SU-DHL-6 (cell line): ENCODE data around the gene HSPB2.

Experiments
- H2AFZ ChIP-seq: fragments of 200-600 bp; sonication (generic); 2 replicates; pipeline ENCODE4 v1.6.1; 2014; ENCODE audit warnings: low read depth, mild to moderate bottlenecking, moderate library complexity, mixed read lengths, antibody characterized with exemption, low read length; ENCODE audit not compliant: severe bottlenecking
- H3F3A ChIP-seq: fragments of 200-600 bp; shearing (Covaris generic); 2 replicates; pipeline ENCODE4 v1.6.0; 2016; ENCODE audit warnings: antibody characterized with exemption, mild to moderate bottlenecking; ENCODE audit not compliant: insufficient read depth
- H3K27ac ChIP-seq: fragments of 200-600 bp; sonication (generic); 2 replicates; pipeline ENCODE4 v1.5.1; 2016; ENCODE audit warnings: low read depth, mild to moderate bottlenecking, low read length, moderate library complexity, mixed read lengths
- H3K27me3 ChIP-seq: fragments of 200-600 bp; sonication (generic), shearing (Covaris generic); 2 replicates; pipeline ENCODE4 v1.6.0; 2014; ENCODE audit warnings: mild to moderate bottlenecking, low read length
- H3K36me3 ChIP-seq: fragments of 200-600 bp; sonication (generic); 2 replicates; pipeline ENCODE4 v1.6.1; 2014; ENCODE audit warnings: mild to moderate bottlenecking, low read length, mixed read lengths
- H3K4me2 ChIP-seq: fragments of 300-600, 200-600 bp; shearing (Covaris generic), sonication (generic); 2 replicates; pipeline ENCODE4 v1.6.0; 2014; ENCODE audit warnings: low read length, low read depth, mild to moderate bottlenecking; ENCODE audit not compliant: poor library complexity, severe bottlenecking
- H3K4me3 ChIP-seq: fragments of 200-600 bp; sonication (generic); 2 replicates; pipeline ENCODE4 v1.5.1; 2014; ENCODE audit warnings: antibody characterized with exemption, low read length, mild to moderate bottlenecking, mixed read lengths; ENCODE audit not compliant: insufficient read depth, poor library complexity, severe bottlenecking
- H3K79me2 ChIP-seq: fragments of 200-600 bp; sonication (generic); 2 replicates; pipeline ENCODE4 v1.6.1; 2014; ENCODE audit warnings: mild to moderate bottlenecking, low read length, moderate library complexity; ENCODE audit not compliant: insufficient read depth
- H3K9ac ChIP-seq: fragments of 200-600 bp; sonication (generic); 2 replicates; pipeline ENCODE4 v1.7.0; 2014; ENCODE audit warnings: mild to moderate bottlenecking, low read length
- H3K9me2 ChIP-seq: fragments of 200-600 bp; sonication (generic); replicated peaks from 2 replicates; pipeline ENCODE4 v1.6.1; 2014; ENCODE audit warnings: low read length; ENCODE audit not compliant: insufficient read depth
- H3K9me3 ChIP-seq: fragments of 200-600 bp; sonication (generic); 2 replicates; pipeline ENCODE4 v1.6.1; 2014; ENCODE audit warnings: low read length, mixed read lengths; ENCODE audit not compliant: insufficient read depth
- H4K20me1 ChIP-seq: fragments of 200-600 bp; sonication (generic); 2 replicates; pipeline ENCODE4 v1.6.1; 2014; ENCODE audit warnings: low read depth, mild to moderate bottlenecking, antibody characterized with exemption, low read length, moderate library complexity, mixed read lengths
- CTCF ChIP-seq: fragments of 200-600 bp; sonication (generic); IDR thresholded peaks from one replicate; pipeline ENCODE4 v1.5.1; 2017; ENCODE audit warnings: antibody characterized with exemption, mild to moderate bottlenecking, low read length, moderate library complexity; ENCODE audit not compliant: insufficient read depth, poor library complexity, severe bottlenecking
- EZH2phosphoT487 ChIP-seq: fragments of 200-600 bp; sonication (generic), shearing (Covaris generic); conservative IDR thresholded peaks from 2 replicates; pipeline ENCODE4 v1.6.1; 2018; ENCODE audit warnings: mild to moderate bottlenecking, antibody characterized with exemption, low read length, moderate library complexity, mixed read lengths

HSPB2 gene

GRCh38 chr11:111942829-111943228, 30.3 kb downstream of the HSPB2 start:
- Histone ChIP-seq H3K79me2 (no peaks in the 10 kb centered on the region), H4K20me1 (no peaks in the 10 kb centered on the region), H2AFZ (no peak overlapping the region), H3K4me2 (no peak overlapping the region), H3K9me2 (no peaks in the 10 kb centered on the region), H3K27ac (no peak overlapping the region), H3K4me3 (no peak overlapping the region), H3K27me3 (no peaks in the 10 kb centered on the region), H3K36me3 (no peaks in the 10 kb centered on the region), H3K9me3 (no peaks in the 10 kb centered on the region), H3F3A (no peaks in the 10 kb centered on the region), H3K9ac (no peak overlapping the region)
- TF ChIP-seq EZH2phosphoT487 (no peak), CTCF (no peak)

- no peak overlapping the region for H3K9ac ChIP-seq
- H3K36me3 ChIP-seq, result no peaks in the 10 kb centered on the region
- H3K9me2 ChIP-seq, result no peaks in the 10 kb centered on the region
- no peaks in the 10 kb centered on the region for H4K20me1 ChIP-seq
- no peaks in the 10 kb centered on the region for H3K79me2 ChIP-seq
- no peaks in the 10 kb centered on the region for H3F3A ChIP-seq
- H3K27me3 ChIP-seq, result no peaks in the 10 kb centered on the region
- no peak overlapping the region for H2AFZ ChIP-seq
- H3K4me2 ChIP-seq, result no peak overlapping the region
- TF ChIP-seq EZH2phosphoT487, result no peak
- no peak for TF ChIP-seq CTCF
- no peaks in the 10 kb centered on the region for H3K9me3 ChIP-seq
- H3K4me3 ChIP-seq, result no peak overlapping the region
- no peak overlapping the region for H3K27ac ChIP-seq
These were observed 31.6 kb downstream of the HSPB2 start for GRCh38 chr11:111944139-111944538.

- no peaks in the 10 kb centered on the region for H4K20me1 ChIP-seq
- no peaks in the 10 kb centered on the region for H3F3A ChIP-seq
- TF ChIP-seq EZH2phosphoT487 (no peak), CTCF (no peak)
- H3K27ac ChIP-seq, result no peak overlapping the region
- no peak overlapping the region for H2AFZ ChIP-seq
- H3K4me2 ChIP-seq, result no peak overlapping the region
- H3K4me3 ChIP-seq, result no peak overlapping the region
- no peaks in the 10 kb centered on the region for H3K79me2 ChIP-seq
- H3K36me3 ChIP-seq, result no peaks in the 10 kb centered on the region
- no peaks in the 10 kb centered on the region for H3K27me3 ChIP-seq
- H3K9ac ChIP-seq, result no peak overlapping the region
- H3K9me2 ChIP-seq, result no peaks in the 10 kb centered on the region
- no peaks in the 10 kb centered on the region for H3K9me3 ChIP-seq
These were observed 32.1 kb downstream of the HSPB2 start for GRCh38 chr11:111944651-111945051.
